ENCODE results near the gene SRRM5. TPM values are rescaled to one million over a fixed set of nuclear protein-coding genes. Genes with fewer than 3 reads are reported as not detected.
"Not testable (repeated sequence)": the region's sequence is repeated elsewhere in the genome, so short reads cannot be mapped to it uniquely, and the experiment has no call there.

SRRM5 gene
- total RNA-seq, 1 donor from 2014 or later = 0.23 TPM

GRCh38 chr19:43634068-43634467 lies 22.2 kb downstream of the SRRM5 start:
- H3K4me2 ChIP-seq (ENCODE audit: low read length) = no peak overlapping the region
- peaks cover 11% of the 10 kb centered on the region for H3K27me3 ChIP-seq (ENCODE audit: insufficient read depth, low read length)
- no peaks in the 10 kb centered on the region for H3K9me3 ChIP-seq (ENCODE audit: insufficient read depth, low read depth, low read length)
- H3K4me1 ChIP-seq (ENCODE audit: insufficient read depth, low read length) = peaks cover 20% of the 10 kb centered on the region
- no peaks in the 10 kb centered on the region for H3K27me3 Mint-ChIP-seq (ENCODE audit: low read depth, unreplicated experiment)
- H3K4me3 Mint-ChIP-seq (ENCODE audit: unreplicated experiment) = no peak overlapping the region
- no peak overlapping the region for H3K27ac Mint-ChIP-seq (ENCODE audit: unreplicated experiment)
- H3K27ac ChIP-seq (ENCODE audit: low read depth, low read length) = no peak overlapping the region
- FAIRE-seq (no peak), DNase-seq (ENCODE audit: low read depth) (no peak)
- H3K79me2 ChIP-seq (ENCODE audit: insufficient read depth, low read length) = no peaks in the 10 kb centered on the region
- no peak overlapping the region for H3K4me3 ChIP-seq (ENCODE audit: insufficient read depth, low read depth, low read length)
- H3K36me3 Mint-ChIP-seq (ENCODE audit: low read depth, unreplicated experiment) = peaks cover 3% of the 10 kb centered on the region
- no peak for TF ChIP-seq EZH2 (IDR thresholded peaks at IDR 0.05; ENCODE audit: insufficient read depth, low read length)
- TF ChIP-seq, protein P1, sequence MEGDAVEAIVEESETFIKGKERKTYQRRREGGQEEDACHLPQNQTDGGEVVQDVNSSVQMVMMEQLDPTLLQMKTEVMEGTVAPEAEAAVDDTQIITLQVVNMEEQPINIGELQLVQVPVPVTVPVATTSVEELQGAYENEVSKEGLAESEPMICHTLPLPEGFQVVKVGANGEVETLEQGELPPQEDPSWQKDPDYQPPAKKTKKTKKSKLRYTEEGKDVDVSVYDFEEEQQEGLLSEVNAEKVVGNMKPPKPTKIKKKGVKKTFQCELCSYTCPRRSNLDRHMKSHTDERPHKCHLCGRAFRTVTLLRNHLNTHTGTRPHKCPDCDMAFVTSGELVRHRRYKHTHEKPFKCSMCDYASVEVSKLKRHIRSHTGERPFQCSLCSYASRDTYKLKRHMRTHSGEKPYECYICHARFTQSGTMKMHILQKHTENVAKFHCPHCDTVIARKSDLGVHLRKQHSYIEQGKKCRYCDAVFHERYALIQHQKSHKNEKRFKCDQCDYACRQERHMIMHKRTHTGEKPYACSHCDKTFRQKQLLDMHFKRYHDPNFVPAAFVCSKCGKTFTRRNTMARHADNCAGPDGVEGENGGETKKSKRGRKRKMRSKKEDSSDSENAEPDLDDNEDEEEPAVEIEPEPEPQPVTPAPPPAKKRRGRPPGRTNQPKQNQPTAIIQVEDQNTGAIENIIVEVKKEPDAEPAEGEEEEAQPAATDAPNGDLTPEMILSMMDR (IDR thresholded peaks at IDR 0.05; ENCODE audit: insufficient read depth, low read depth, low read length) = no peak
- H3K9ac ChIP-seq (ENCODE audit: low read length) = no peak overlapping the region
- H3K4me1 Mint-ChIP-seq (ENCODE audit: low read depth, unreplicated experiment) = peaks cover 7% of the 10 kb centered on the region
- H3K9me3 Mint-ChIP-seq (ENCODE audit: unreplicated experiment) = peaks cover 3% of the 10 kb centered on the region
- no peaks in the 10 kb centered on the region for H3K36me3 ChIP-seq (ENCODE audit: insufficient read depth, low read length)
- no peak overlapping the region for H2AFZ ChIP-seq (ENCODE audit: low read depth, low read length)
- peaks cover 8% of the 10 kb centered on the region for H4K20me1 ChIP-seq (ENCODE audit: insufficient read depth, low read length)

- peak overlapping the region; percentile 17 for H3K9ac ChIP-seq (ENCODE audit: low read length)
- H3K27ac Mint-ChIP-seq (ENCODE audit: unreplicated experiment) = peak overlapping the region; percentile 95
- peaks cover 7% of the 10 kb centered on the region for H3K4me1 Mint-ChIP-seq (ENCODE audit: low read depth, unreplicated experiment)
- H3K4me3 Mint-ChIP-seq (ENCODE audit: unreplicated experiment) = no peak overlapping the region
- H3K9me3 Mint-ChIP-seq (ENCODE audit: unreplicated experiment) = peaks cover 3% of the 10 kb centered on the region
- H3K79me2 ChIP-seq (ENCODE audit: insufficient read depth, low read length) = no peaks in the 10 kb centered on the region
- H2AFZ ChIP-seq (ENCODE audit: low read depth, low read length) = peak overlapping the region; percentile 61
- peaks cover 12% of the 10 kb centered on the region for H3K27me3 ChIP-seq (ENCODE audit: insufficient read depth, low read length)
- no peaks in the 10 kb centered on the region for H3K27me3 Mint-ChIP-seq (ENCODE audit: low read depth, unreplicated experiment)
- H3K4me2 ChIP-seq (ENCODE audit: low read length) = peak overlapping the region; percentile 76
- no peak overlapping the region for H3K4me3 ChIP-seq (ENCODE audit: insufficient read depth, low read depth, low read length)
- peaks cover 8% of the 10 kb centered on the region for H4K20me1 ChIP-seq (ENCODE audit: insufficient read depth, low read length)
- DNase-seq (ENCODE audit: low read depth) = no peak
- no peaks in the 10 kb centered on the region for H3K9me3 ChIP-seq (ENCODE audit: insufficient read depth, low read depth, low read length)
- H3K4me1 ChIP-seq (ENCODE audit: insufficient read depth, low read length) = peaks cover 20% of the 10 kb centered on the region
- TF ChIP-seq EZH2 (IDR thresholded peaks at IDR 0.05; ENCODE audit: insufficient read depth, low read length) = no peak
- TF ChIP-seq, protein P1 (IDR thresholded peaks at IDR 0.05; ENCODE audit: insufficient read depth, low read depth, low read length) = no peak
- H3K27ac ChIP-seq (ENCODE audit: low read depth, low read length) = no peak overlapping the region
- FAIRE-seq = no peak
- peaks cover 3% of the 10 kb centered on the region for H3K36me3 Mint-ChIP-seq (ENCODE audit: low read depth, unreplicated experiment)
- H3K36me3 ChIP-seq (ENCODE audit: insufficient read depth, low read length) = no peaks in the 10 kb centered on the region
Measured at GRCh38 chr19:43634506-43634871, 22.6 kb downstream of the SRRM5 start.

DNA sequence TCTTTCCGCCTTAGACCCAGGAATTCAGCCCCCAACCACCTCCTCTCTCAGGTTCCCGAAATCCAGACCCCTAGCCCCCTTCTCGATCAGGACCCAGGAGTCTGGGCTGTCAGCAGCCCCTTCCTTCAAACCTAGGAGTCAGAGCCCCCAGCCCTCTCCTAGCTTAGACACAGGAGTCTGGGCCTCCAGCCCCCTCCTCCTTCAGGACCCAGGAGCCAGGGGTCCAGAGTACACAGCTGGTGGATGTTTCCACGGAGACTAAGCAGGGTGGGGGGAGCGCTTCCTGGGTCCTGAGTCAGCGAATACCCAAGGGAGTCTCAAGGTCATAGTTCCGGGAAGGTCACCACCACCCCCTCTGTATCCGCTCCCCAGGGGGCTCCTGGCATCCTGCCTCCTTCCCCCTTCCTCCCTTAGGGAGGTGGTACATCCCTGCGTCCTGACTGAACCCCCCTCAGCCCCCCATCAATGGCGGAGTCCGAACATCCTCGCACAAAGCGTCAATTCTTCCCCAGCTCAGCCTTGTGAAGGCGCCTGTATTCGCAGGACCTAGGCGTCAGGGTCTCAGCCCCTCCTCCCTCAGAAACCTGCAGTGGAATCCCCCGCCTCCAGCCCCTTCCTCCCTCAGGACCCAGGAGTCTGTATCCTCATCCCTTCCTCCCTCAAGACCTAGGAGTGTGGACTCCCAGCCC lies 23.1 kb downstream of the SRRM5 start:
- TF ChIP-seq EZH2 (IDR thresholded peaks at IDR 0.05; ENCODE audit: insufficient read depth, low read length) = no peak
- TF ChIP-seq, protein P1 (IDR thresholded peaks at IDR 0.05; ENCODE audit: insufficient read depth, low read depth, low read length) = no peak
- Mint-ChIP-seq H3K27ac (ENCODE audit: unreplicated experiment) (peak overlapping the region; percentile 95), H3K4me3 (ENCODE audit: unreplicated experiment) (peak overlapping the region; percentile 80), H3K9me3 (ENCODE audit: unreplicated experiment) (peaks cover 3% of the 10 kb centered on the region), H3K4me1 (ENCODE audit: low read depth, unreplicated experiment) (peaks cover 7% of the 10 kb centered on the region), H3K27me3 (ENCODE audit: low read depth, unreplicated experiment) (no peaks in the 10 kb centered on the region), H3K36me3 (ENCODE audit: low read depth, unreplicated experiment) (peaks cover 3% of the 10 kb centered on the region)
- H3K79me2 ChIP-seq (ENCODE audit: insufficient read depth, low read length) = no peaks in the 10 kb centered on the region
- peak overlapping the region; percentile 22 for H3K4me3 ChIP-seq (ENCODE audit: insufficient read depth, low read depth, low read length)
- peak overlapping the region; percentile 17 for H3K9ac ChIP-seq (ENCODE audit: low read length)
- no peaks in the 10 kb centered on the region for H3K9me3 ChIP-seq (ENCODE audit: insufficient read depth, low read depth, low read length)
- peak overlapping the region; percentile 76 for H3K4me2 ChIP-seq (ENCODE audit: low read length)
- H3K36me3 ChIP-seq (ENCODE audit: insufficient read depth, low read length) = no peaks in the 10 kb centered on the region
- DNase-seq (ENCODE audit: low read depth) = no peak
- FAIRE-seq = no peak
- peaks cover 12% of the 10 kb centered on the region for H3K27me3 ChIP-seq (ENCODE audit: insufficient read depth, low read length)
- H3K27ac ChIP-seq (ENCODE audit: low read depth, low read length) = no peak overlapping the region
- H3K4me1 ChIP-seq (ENCODE audit: insufficient read depth, low read length) = peaks cover 22% of the 10 kb centered on the region
- peak overlapping the region; percentile 61 for H2AFZ ChIP-seq (ENCODE audit: low read depth, low read length)
- H4K20me1 ChIP-seq (ENCODE audit: insufficient read depth, low read length) = peaks cover 8% of the 10 kb centered on the region

- peak overlapping the region; percentile 95 for H3K27ac Mint-ChIP-seq (ENCODE audit: unreplicated experiment)
Measured at GRCh38 chr19:43635561-43635940, 23.7 kb downstream of the SRRM5 start.

More at GRCh38 chr19:43635561-43635940, 23.7 kb downstream of the SRRM5 start:
- not testable (repeated sequence) for H3K27ac ChIP-seq (ENCODE audit: low read depth, low read length); H3K27me3 Mint-ChIP-seq (ENCODE audit: low read depth, unreplicated experiment); H3K79me2 ChIP-seq (ENCODE audit: insufficient read depth, low read length); H3K36me3 ChIP-seq (ENCODE audit: insufficient read depth, low read length); FAIRE-seq; DNase-seq (ENCODE audit: low read depth); H3K4me3 ChIP-seq (ENCODE audit: insufficient read depth, low read depth, low read length); H3K9me3 Mint-ChIP-seq (ENCODE audit: unreplicated experiment); H3K4me1 Mint-ChIP-seq (ENCODE audit: low read depth, unreplicated experiment); H3K9me3 ChIP-seq (ENCODE audit: insufficient read depth, low read depth, low read length); H3K36me3 Mint-ChIP-seq (ENCODE audit: low read depth, unreplicated experiment); H4K20me1 ChIP-seq (ENCODE audit: insufficient read depth, low read length)
- Histone ChIP-seq H3K4me1 (ENCODE audit: insufficient read depth, low read length) (peaks cover 26% of the 10 kb centered on the region), H3K27me3 (ENCODE audit: insufficient read depth, low read length) (peaks cover 14% of the 10 kb centered on the region), H3K4me2 (ENCODE audit: low read length) (peak overlapping the region; percentile 76), H3K9ac (ENCODE audit: low read length) (peak overlapping the region; percentile 17), H2AFZ (ENCODE audit: low read depth, low read length) (peak overlapping the region; percentile 61)
- H3K4me3 Mint-ChIP-seq (ENCODE audit: unreplicated experiment) = peak overlapping the region; percentile 80
